HCEC 1CT (cell line): ENCODE data around the gene METTL1.

Source experiments
- DNase-seq: peaks from one replicate; pipeline ENCODE4 v3.0.0-alpha.2; 2017

METTL1 gene

DNA sequence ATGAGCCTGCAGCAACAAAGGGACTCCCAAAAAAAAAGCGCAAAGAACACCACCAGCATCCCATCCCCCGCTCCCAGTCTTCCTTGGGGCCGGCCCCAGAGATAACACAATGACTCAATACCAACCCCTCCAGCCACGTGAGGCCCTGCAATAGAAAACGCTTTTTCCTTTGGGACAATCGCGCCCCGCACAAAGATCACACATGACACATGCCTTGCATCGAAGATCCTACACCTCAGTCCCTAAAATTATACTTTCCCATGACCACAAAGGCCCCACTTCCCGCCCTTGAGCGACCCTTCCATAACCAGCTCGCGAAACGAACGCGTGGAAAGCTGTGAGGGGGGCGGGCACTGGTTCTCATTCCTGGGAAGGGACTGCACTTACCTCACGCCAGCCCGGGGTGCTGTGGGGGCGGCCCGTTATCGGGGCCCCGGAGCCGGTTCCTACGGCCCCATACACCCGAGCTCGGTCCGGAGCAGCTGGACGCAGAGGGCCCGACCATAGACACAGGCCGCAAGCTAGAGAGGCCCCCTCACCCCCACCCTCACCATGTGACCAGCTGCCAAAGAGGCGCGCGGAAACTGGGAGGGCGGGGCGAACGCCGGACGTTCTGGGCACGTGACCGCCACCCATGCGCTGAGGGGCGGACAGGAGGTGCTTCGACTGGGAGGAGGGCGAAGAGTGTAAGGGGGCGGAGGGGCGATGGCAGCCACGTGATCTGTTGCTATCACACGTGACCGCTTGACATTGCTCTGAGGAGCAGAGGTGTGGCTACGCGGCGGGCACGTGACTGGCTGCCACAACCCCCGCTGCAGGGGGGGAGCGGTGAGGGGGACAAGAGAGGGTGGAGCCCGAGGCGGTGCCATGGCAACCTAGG, 19.9 kb downstream of the METTL1 start, which contains the start of gene CDK4:
TSS of gene CDK4 (minus strand) at position 523 of the 880 bp plus-strand sequence. CDS start 593 bp downstream, outside the sequence.
- peak; percentile 100 for DNase-seq

DNA sequence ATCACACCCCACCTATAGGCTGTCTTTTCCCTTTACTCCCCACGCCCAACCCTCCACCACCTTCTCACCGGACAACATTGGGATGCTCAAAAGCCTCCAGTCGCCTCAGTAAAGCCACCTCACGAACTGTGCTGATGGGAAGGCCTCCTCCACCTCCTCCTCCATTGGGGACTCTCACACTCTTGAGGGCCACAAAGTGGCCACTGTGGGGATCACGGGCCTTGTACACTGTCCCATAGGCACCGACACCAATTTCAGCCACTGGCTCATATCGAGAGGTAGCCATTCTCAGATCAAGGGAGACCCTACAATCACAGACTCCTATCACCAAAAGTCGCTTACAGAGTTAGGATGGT, 20.5 kb downstream of the METTL1 start:
- DNase-seq: peak; percentile 62

DNA sequence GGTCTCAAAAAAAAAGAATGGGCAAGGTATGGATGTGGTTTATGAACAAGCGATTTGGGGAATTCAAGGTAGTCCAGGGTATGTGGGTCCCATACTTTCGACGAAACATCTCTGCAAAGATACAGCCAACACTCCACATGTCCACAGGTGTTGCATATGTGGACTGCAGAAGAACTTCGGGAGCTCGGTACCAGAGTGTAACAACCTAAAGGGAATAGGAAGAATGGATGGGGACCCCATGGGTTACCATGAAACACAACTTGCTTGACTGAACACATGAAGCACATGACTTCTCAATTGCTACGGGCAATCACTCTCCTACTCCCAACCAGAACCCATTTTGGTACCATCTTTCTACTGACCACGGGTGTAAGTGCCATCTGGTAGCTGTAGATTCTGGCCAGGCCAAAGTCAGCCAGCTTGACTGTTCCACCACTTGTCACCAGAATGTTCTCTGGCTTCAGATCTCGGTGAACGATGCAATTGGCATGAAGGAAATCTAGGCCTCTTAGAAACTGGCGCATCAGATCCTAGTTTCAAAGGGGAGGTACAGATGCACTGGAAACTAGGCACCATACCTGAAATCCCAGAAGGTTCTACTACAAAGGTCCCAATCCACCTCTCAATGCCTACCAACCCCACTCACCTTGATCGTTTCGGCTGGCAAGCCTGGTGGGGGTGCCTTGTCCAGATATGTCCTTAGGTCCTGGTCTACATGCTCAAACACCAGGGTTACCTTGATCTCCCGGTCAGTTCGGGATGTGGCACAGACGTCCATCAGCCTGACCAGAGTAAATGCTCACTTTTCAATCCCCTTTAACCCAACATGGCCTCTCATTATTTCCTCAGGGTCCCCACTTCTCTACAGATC, 21.1 kb downstream of the METTL1 start:
- DNase-seq: no peak

DNA sequence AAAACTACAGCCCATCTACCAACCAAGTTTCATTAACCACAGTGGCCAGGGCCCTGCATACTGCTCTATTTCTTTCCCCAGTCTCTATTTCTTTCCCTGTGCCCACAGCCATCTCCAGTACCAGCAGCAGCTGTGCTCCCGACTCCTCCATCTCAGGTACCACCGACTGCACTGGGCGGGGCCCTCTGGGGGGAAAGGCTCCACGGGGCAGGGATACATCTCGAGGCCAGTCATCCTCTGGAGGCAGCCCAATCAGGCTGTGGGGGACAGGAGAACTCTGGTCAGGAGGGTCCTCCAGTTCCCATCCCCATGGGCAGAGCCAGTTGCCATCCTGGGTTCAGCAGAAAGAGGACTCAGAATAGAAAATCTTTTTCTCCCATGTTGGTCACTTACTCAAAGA, 22.8 kb downstream of the METTL1 start:
- DNase-seq: no peak

DNA sequence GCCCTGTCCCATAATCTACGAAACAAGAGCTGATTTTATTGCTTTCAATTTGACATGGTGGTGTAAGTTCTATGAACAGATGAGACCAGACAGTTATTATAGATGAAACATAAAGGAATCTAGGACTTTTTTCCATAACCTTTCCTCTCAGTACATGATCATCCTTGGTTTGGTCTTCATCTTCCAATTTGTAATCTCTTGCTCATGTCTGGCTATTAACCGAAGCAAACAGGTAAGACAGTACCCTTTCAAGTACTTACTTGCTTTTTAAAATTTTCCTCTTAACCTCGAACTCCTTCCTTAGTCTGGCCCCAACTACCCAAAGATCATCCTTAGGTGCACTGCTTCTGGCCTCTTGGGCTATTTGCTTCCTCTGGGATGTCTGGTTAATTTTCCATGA, 25.9 kb downstream of the METTL1 start:
- DNase-seq: no peak

DNA sequence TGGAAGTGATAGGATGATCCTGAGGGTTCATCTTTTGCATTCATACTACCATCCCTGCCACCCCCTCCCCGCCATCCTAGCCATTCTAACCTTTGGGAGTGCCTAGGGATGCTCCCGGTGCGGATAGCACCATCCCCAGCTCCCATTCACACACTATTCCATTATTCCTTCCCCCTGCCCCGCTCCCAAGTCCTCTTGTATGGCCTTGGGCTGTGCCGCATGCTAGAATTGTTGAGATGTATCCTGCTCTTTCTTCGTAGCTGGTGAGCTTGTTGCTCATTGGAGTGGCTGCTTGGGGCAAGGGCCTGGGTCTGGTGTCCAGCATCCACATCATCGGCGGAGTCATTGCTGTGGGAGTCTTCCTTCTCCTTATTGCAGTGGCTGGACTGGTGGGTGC, 26.4 kb downstream of the METTL1 start:
- no peak for DNase-seq

DNA sequence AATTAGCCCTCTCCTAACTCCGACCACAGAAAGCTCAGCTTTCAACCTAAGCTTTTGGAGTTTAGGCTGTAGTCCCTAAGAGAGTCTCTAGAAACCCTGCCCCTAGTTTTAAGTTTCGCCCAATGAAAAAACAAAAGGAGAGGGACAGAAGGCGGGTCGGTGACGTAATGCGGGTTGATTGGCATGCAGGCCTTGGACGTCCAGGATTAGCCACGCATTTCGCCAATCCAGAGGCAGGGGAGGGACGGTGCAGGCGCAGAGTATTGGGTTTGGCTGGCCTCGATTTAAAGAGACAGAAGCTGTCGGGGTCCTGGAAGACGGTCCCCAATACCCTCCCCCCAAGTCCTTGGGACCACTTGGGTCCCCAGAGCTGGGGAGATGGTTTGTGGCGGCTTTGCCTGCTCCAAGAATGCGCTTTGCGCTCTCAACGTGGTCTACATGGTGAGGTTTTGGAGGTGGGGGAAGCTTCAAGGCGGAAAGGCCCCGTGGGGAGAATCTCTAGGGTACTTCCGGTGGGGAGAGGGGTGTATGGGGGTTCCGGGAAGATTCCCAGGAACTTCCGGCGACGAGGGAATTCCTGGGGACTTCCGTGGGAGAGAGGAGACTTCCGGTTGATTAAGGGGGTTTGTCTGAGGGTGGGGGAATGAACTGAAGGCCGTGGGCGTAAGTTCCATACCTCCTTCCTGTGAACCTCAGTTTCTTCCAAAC, 27.0 kb downstream of the METTL1 start, which contains the start of gene TSPAN31:
TSS of gene TSPAN31 (plus strand) at position 263 of the 708 bp plus-strand sequence. CDS start at position 379, 116 bp downstream.
- DNase-seq: peak; percentile 96

DNA sequence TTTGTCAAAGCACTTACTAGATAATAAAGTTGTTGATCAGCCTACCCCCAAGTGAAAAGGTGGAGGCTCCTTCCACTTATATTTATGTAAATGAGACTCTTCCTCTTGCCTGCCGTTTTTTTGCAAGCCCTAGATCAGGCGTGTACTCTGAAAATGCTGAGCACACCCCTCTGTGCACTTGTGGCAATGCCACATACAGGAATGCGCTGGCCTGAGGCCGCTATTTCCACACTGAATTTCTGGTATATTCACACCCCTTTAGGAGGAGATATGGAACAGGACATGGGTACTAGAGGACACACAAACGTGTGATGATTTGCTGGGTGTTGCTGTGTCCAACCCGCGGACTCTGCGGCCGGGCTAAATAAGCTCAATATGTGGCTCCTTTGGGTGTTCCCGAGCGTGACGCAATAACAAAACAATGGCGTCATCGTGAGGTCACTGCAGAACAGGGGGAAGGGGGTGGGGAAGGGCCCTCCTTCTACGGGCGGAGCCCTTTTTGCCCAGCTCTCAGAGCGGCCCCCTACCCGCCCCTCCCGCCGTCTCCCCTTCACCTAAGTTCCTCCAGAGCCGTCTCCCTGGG, 27.6 kb downstream of the METTL1 start:
- DNase-seq: no peak

DNA sequence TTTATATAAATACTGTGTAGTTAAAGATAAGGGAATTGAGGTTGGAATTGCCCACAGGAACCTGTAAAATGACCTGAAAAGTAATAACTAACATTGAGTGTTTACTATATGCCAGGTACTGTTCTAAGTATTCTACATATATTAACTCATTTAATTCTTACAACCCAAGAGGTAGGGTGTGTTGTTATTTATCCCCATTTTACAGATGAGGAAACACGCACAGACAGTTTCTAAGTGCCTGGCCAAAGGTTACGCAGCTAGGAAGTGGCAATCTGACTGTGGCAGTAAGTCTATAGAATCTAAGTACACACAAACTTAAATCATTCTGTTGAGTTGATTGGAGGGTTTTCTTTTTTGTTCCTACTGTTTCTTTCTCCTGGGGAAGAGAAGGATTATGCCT, 28.1 kb downstream of the METTL1 start:
- no peak for DNase-seq

DNA sequence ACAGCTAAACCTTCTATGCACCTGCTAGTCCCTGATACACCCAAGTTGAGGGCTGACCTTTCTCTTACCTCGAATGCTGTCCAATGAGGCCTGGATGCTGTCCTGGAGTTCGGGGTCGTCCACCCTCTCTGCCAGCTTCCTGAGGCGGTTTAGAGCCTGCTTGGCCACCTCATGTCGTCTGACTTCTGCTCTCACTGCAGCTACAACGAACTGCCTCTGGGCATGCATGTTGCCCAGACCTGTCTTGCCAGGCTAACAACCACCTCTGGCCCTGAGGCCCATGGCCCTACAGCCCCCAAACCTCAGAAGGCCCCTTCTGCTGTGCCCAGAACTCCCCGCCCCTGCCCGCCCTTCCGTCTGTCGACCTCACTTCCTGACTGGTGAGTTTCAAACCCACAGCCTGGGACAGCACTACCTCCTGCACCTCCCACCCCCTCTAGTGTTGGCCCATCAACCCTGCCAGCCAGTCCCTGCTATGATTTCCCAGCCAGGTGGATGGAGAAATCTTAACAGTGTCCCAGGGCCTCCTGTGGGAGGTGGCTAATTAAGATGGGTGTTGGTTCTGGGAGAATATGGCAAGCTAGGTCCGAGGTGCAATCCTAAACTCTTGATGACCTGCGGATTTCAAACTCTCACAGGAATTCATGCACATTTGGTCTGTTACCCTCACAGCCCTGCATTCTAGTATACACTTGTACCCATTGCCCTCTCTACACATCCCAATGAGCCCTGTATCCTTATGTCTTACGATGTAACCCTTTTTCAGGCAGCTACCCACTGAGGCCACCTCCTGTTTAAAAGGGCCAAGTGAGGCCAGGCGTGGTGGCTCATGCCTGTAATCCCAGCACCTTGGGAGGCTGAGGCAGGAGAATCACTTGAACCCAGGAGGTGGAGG, 29.8 kb downstream of the METTL1 start:
- no peak for DNase-seq

DNA sequence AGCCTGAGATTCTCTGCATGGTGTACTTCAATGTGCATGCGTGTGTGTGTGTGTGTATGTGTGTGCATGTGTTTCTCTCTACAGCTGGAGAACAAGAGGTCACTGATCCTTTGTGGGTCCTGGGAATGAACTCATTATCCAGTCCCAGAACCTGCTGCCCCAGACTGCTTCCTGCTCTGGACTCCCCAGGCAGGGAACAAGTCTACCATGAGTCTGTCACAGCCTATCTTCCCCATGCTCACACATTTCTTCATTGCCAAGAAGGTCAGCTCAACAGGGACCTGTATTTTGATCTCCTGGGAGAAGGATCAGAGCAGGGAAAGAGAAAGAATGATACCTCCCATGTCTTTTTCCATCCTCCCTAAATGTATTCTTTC, 30.5 kb downstream of the METTL1 start:
- no peak for DNase-seq

DNA sequence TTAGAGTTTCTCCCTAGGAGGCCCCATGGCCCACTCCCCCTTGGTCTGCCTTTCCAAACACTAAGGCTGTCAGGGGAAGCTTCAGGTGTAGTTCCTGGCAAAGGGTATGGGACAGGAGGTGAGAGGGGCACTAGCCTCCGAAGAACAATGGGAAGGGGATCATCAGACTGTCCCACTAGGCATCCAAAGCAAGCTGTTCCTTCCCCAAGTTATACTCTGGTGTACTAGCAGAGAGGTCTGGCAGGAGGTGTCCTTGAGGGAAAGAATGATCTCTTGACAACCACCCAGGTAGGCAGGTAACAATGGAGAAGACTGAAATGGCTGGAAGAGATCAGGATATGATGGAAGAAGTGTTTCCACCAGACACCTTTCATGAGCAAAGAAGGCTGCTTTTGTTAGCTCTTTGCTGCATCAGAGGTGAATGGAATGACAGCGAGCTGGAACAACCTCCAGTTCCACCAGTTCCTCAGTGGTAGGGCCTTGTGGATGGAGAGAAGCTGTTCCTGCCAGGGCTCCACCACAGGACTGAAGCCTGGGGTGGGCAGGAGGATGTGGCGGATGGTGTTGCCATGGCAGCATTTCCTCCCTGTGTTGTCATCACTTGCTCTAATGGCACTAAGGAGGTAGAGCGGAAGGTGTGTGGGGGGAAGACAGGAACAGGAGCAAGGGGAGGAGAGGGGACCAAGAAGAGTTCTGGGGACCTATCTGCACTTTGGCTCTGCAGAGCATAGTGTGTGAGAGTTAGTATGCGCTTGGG, 31.1 kb downstream of the METTL1 start:
- DNase-seq: no peak

DNA sequence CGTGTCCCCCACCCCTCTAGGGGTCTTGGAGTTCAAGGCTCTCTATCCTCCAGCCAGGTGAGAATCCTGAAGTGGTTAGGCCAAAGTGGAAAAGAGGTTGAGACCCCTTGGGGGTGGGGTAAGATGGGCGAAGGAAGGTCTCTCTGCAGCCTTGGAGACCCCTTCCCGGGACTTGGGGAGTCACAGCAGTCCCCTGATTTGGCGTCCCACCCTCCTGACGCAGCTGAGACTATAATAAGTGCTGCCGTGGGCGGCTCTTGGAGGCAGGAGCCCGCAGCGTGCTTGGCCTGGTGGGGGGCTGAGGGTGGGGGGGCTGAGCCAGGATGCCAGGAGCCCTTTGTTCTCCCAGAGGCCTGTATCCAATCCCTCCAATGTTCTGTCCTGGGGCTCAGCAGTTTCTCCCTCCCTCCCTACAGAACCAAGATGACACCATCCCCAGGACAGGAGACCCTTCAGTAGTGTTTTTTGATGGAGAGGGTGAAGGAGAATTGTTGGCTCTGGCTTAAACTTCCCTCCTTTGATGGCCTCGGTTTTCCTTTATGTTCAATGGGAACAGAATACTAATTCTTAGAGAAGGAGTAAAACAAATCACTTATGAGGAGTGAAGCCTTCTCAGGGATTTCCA, 31.9 kb downstream of the METTL1 start:
- no peak for DNase-seq

DNA sequence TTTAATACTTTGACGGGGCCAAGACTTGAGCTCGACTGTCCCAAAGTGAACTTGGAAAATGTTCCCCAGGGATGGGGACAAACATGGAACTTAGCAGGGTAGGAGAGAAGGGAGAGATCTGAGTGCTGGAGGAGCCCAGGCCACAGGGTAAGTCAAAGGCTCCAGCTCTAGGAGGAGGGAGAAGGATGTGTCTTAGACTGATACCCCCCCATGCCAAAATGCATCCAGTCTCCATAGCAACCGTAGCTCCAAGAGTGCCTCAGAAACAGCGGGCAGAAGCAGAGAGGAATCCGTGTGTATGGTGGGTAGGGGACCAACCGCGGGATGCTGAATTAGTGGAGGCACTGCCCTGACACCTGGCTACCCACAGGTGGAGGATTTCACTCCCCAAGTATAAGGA, 32.5 kb downstream of the METTL1 start:
- no peak for DNase-seq

DNA sequence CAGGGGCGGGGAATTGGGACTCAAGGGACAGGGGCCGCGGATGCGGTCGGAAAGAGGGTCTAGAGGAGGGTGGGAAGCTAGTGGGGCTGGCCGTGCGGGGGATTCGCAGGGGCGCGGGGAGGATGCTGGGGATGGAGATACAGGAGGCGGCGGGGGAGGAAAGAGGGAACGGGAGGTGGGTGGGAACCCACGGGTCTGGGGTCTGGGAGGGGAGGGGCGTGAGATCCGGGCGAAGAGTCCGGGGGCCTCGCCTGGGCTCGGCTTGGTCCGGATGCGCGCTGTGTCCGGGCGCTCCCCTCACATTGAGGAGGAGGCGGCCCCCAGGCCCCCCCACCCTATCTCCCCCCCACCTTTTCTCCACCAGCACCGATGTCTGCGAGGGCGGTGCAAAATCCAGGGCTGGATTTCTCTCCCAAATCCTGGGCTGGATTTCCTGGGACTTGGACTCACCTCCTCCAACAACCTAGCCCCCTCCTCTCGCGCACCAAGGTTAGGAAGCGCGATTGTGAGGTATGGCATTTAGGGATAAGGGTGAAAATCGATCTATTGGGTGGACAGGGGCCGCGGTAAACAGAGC, 33.2 kb downstream of the METTL1 start, which contains the start of gene AGAP2:
TSS of gene AGAP2 (minus strand) at position 82 of the 577 bp plus-strand sequence. CDS start 496 bp downstream, outside the sequence.
- DNase-seq: no peak

DNA sequence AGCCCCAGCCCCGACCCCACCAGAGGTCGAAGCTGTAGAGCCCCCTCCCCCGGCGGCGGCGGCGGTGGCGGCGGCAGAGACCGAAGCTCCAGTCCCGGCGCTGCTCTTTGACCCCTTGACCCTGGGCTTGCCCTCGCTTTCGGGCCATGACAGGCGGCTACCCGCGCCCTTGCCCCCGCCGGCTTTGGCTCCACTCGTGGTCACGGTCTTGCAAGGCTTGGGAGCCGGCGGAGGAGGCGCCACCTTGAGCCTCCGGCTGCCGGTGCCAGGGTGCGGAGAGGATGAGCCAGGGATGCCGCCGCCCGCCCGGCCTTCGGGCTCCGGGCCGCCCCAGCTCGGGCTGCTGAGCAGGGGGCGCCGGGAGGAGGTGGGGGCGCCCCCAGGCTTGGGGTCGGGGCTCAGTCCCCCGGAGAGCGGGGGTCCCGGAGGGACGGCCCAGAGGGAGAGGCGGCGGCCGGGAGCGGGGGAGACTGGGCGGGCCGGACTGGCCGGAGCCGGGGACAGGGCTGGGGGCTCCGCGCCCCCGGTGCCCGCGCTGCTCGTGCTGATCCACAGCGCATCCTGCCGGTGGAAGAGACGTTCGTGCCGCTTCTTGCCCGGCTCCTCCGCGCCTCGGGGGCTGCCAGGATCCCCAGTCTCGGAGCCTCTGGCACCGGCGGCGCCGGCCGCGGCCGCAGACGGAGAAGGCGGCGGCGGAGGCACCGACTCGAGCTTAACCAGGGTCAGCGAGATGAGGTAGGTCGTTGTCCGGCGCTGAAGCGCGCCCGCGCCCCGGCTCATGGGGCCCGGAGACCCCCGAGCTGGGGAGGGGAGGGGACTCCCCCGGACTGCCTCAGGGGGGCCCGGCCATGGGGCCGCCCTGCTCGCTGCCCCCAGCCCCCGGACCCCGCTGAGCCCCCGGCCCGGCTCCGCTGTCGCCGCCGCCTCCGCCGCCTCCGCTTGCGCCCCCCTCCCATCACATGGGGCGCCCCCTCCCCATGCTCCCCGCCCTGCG, 34.1 kb downstream of the METTL1 start:
- no peak for DNase-seq

DNA sequence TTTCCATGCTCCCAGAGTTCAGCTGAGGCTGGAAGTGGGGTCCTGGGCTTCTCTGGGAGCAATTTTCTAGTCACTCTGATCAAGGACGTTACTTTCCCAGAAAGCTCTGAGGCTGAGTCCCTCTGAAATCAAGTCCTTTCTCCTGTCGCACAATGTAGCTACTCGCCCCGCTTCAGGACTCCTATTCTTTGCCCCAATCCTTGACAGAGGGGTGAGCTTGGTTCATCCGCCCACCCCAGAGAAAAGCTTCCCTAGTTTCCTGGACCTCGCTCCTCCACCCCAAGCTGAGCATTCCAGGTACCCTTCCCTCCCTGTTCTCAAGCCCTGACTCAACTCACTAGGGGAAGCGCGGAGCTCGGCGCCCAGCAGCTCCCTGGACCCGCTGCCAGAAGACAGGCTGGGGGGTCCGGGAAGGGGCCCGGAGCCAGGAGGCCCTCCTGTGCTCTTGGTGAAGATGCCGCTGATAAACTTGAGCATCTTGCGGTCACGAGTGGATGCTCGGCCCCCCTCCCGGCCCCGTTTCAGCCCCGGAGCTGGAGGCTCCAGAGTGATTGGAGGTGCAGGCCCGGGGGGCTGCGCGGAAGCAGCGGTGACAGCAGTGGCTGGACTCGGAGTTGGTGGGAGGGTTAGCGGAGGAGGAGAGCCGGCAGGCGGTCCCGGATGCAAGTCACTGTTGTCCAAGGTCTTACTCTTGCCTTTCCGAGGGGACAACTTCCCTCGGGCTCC, 35.0 kb downstream of the METTL1 start:
- DNase-seq: no peak
